ENCODE results near the gene MLPH.

Gene MLPH

DNA sequence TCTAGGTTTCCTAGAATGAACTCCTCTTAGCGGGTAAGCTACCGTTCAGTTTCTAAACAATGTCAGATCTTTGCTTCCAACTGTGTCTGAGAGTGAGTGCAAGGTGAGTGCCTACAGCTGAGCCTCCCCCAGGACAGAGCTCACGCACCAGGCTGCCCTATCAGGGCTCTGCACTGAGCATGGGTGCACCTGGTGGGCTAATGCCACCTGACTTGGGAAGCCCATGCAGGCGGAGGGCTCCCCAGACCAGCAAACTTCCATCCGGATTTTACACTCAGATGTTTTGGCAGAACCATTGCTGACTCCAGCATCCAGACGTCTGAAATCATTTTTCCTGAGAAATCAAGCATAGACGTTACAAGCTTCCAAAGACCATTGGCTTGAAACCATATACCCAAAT lies 16.1 kb upstream of the MLPH start:
- Histone ChIP-seq H3K36me3 (ENCODE audit: control insufficient read depth, low read length) (no peaks in the 10 kb centered on the region), H4K20me1 (ENCODE audit: control insufficient read depth, insufficient read depth, low read depth, low read length) (no peaks in the 10 kb centered on the region), H3K9me3 (ENCODE audit: control insufficient read depth, insufficient read depth, low read length) (no peaks in the 10 kb centered on the region), H3K27me3 (ENCODE audit: control insufficient read depth, low read length) (no peaks in the 10 kb centered on the region), H3K27ac (ENCODE audit: low read depth, low read length) (no peak overlapping the region), H3K9me2 (replicated peaks; ENCODE audit: control insufficient read depth, low read length) (no peaks in the 10 kb centered on the region), H3K79me2 (ENCODE audit: control insufficient read depth, low read length) (no peaks in the 10 kb centered on the region), H3F3A (ENCODE audit: control insufficient read depth, insufficient read depth) (no peaks in the 10 kb centered on the region), H3K4me3 (ENCODE audit: low read length) (no peak overlapping the region), H3K4me1 (ENCODE audit: control insufficient read depth, low read length) (peaks cover 9% of the 10 kb centered on the region), H3K4me2 (ENCODE audit: low read length) (no peak overlapping the region)
- TF ChIP-seq, protein P1, sequence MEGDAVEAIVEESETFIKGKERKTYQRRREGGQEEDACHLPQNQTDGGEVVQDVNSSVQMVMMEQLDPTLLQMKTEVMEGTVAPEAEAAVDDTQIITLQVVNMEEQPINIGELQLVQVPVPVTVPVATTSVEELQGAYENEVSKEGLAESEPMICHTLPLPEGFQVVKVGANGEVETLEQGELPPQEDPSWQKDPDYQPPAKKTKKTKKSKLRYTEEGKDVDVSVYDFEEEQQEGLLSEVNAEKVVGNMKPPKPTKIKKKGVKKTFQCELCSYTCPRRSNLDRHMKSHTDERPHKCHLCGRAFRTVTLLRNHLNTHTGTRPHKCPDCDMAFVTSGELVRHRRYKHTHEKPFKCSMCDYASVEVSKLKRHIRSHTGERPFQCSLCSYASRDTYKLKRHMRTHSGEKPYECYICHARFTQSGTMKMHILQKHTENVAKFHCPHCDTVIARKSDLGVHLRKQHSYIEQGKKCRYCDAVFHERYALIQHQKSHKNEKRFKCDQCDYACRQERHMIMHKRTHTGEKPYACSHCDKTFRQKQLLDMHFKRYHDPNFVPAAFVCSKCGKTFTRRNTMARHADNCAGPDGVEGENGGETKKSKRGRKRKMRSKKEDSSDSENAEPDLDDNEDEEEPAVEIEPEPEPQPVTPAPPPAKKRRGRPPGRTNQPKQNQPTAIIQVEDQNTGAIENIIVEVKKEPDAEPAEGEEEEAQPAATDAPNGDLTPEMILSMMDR (IDR thresholded peaks at IDR 0.05; ENCODE audit: low read depth, low read length, poor library complexity, severe bottlenecking), result no peak
- TF ChIP-seq EZH2phosphoT487 (IDR thresholded peaks at IDR 0.05; ENCODE audit: borderline replicate concordance, low read length), result no peak

DNA sequence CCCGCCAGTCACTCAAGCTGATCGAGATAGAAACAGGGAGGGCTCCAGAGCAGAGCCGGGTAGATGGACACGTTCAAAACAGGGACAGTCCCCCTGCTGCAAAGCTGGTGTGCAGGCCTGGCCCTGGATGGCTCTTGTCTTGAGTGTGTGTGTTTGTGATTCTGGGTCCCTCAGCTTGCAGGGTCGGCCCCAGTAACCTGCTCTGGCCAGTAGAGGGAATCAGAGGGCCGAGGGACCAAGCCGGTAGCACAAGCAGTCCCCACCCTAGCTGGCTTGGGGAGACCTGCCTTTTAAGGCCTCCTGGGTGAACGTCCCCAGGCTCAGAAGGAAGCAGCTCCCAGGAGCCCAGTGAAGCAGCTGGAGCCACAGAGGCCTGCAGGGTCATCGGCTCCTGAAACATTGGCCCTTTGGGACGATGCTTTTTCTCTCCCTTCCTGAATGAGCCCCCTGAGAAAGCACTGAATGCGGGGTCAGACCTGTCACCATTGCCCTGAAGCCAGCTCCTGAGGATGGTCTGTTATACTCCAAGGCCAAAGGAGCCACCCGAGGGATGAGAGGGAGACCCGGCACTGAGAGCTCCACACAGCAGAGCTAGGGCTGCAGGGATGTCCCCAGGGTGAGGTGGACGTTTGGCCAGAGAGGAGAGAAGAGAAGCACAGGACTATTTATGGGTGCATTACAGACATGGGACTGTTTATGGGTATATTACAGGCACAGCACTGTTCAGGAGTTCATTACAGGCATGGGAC lies 15.4 kb upstream of the MLPH start:
- no peak overlapping the region for H3K4me3 ChIP-seq (ENCODE audit: low read length)
- H3K4me1 ChIP-seq (ENCODE audit: control insufficient read depth, low read length), result peaks cover 9% of the 10 kb centered on the region
- H3K4me2 ChIP-seq (ENCODE audit: low read length), result no peak overlapping the region
- H3K36me3 ChIP-seq (ENCODE audit: control insufficient read depth, low read length), result no peaks in the 10 kb centered on the region
- TF ChIP-seq, protein P1 (IDR thresholded peaks at IDR 0.05; ENCODE audit: low read depth, low read length, poor library complexity, severe bottlenecking), result no peak
- TF ChIP-seq EZH2phosphoT487 (IDR thresholded peaks at IDR 0.05; ENCODE audit: borderline replicate concordance, low read length), result no peak
- H3K27ac ChIP-seq (ENCODE audit: low read depth, low read length), result no peak overlapping the region
- no peaks in the 10 kb centered on the region for H3K9me2 ChIP-seq (replicated peaks; ENCODE audit: control insufficient read depth, low read length)
- H3F3A ChIP-seq (ENCODE audit: control insufficient read depth, insufficient read depth), result no peaks in the 10 kb centered on the region
- H3K9me3 ChIP-seq (ENCODE audit: control insufficient read depth, insufficient read depth, low read length), result no peaks in the 10 kb centered on the region
- H3K27me3 ChIP-seq (ENCODE audit: control insufficient read depth, low read length), result peaks cover 5% of the 10 kb centered on the region
- H3K79me2 ChIP-seq (ENCODE audit: control insufficient read depth, low read length), result no peaks in the 10 kb centered on the region
- H4K20me1 ChIP-seq (ENCODE audit: control insufficient read depth, insufficient read depth, low read depth, low read length), result no peaks in the 10 kb centered on the region

DNA sequence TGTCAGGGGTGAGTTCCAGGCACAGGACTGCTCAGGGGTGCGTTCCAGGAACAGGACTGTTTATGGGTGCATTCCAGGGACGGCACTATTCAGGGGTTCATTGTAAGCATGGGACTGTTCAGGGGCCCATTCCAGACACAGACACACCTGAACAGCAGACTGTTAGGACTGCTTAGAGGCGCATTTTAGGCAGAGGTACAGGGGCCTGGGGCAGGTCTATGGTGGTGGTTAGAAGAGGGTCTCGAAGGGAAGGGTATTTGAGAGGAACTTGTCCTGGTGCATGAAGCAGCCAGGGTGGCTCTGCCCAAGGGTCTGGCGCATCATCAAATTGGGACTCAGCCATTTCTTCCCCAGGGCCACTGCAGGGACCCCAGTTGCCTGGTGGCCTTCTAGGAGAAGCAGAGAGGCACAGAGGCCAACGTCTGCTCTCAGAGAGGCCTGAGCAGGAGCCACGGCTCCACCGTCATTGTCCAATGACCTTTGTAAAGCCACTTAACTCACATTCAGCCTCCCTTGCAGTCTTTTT lies 14.8 kb upstream of the MLPH start:
- TF ChIP-seq, protein P1 (IDR thresholded peaks at IDR 0.05; ENCODE audit: low read depth, low read length, poor library complexity, severe bottlenecking), result no peak
- no peak for TF ChIP-seq EZH2phosphoT487 (IDR thresholded peaks at IDR 0.05; ENCODE audit: borderline replicate concordance, low read length)
- no peak overlapping the region for H3K27ac ChIP-seq (ENCODE audit: low read depth, low read length)
- H3K9me2 ChIP-seq (replicated peaks; ENCODE audit: control insufficient read depth, low read length), result no peaks in the 10 kb centered on the region
- no peaks in the 10 kb centered on the region for H4K20me1 ChIP-seq (ENCODE audit: control insufficient read depth, insufficient read depth, low read depth, low read length)
- H3K79me2 ChIP-seq (ENCODE audit: control insufficient read depth, low read length), result no peaks in the 10 kb centered on the region
- H3K9me3 ChIP-seq (ENCODE audit: control insufficient read depth, insufficient read depth, low read length), result no peaks in the 10 kb centered on the region
- no peak overlapping the region for H3K4me2 ChIP-seq (ENCODE audit: low read length)
- no peaks in the 10 kb centered on the region for H3K36me3 ChIP-seq (ENCODE audit: control insufficient read depth, low read length)
- H3K4me3 ChIP-seq (ENCODE audit: low read length), result no peak overlapping the region
- H3F3A ChIP-seq (ENCODE audit: control insufficient read depth, insufficient read depth), result no peaks in the 10 kb centered on the region
- H3K27me3 ChIP-seq (ENCODE audit: control insufficient read depth, low read length), result peaks cover 5% of the 10 kb centered on the region
- H3K4me1 ChIP-seq (ENCODE audit: control insufficient read depth, low read length), result peaks cover 9% of the 10 kb centered on the region
